Colonic mucosa (tissue), 4 donors: ENCODE data around the gene VPS37C. TPM values are rescaled to one million over a fixed set of nuclear protein-coding genes. Genes with fewer than 3 reads are reported as not detected.

Experiments used
- DNase-seq: peaks from one replicate; pipeline ENCODE4 v3.0.0-alpha.2; 2020
- H3K27ac ChIP-seq: fragments of 200-600 bp; one replicate; pipeline ENCODE4 v1.8.0; 2021
- H3K27me3 ChIP-seq: fragments of 200-600 bp; one replicate; pipeline ENCODE4 v1.8.0; 2021
- H3K36me3 ChIP-seq: fragments of 200-600 bp; one replicate; pipeline ENCODE4 v1.8.0; 2021
- H3K4me1 ChIP-seq: fragments of 200-600 bp; one replicate; pipeline ENCODE4 v1.8.0; 2021; ENCODE audit warnings: mild to moderate bottlenecking
- H3K4me3 ChIP-seq: fragments of 200-600 bp; one replicate; pipeline ENCODE4 v1.8.0; 2021
- H3K9ac ChIP-seq, 2 donors: one replicate each; pipeline ENCODE4 v1.7.0; 2013; ENCODE audit warnings: control low read depth in 2 of 2, low read depth in 2 of 2, low read length in 2 of 2
- H3K9me3 ChIP-seq: fragments of 200-600 bp; one replicate; pipeline ENCODE4 v1.8.0; 2021
- intact Hi-C: fragments of 100-400 bp; cut with DNase I; formaldehyde crosslinking; loops from one replicate; pipeline ENCODE4 v1.14.1; 2022
- total RNA-seq, 2 donors: library from RNA; stranded (reverse); fragmentation: NEBNext Ultra II Directional in 1 of 2; extraction: Animal tissue kit (Norgen Biotek cat#: 25700) in 1 of 2; gene quantifications; one replicate each; pipeline ENCODE4 v1.2.1, GENCODE V29; 2021
- TF ChIP-seq, protein P1 (sequence below): fragments of 200-600 bp; IDR thresholded peaks from one replicate; pipeline ENCODE4 v1.8.0; 2022; ENCODE audit warnings: antibody characterized with exemption, mild to moderate bottlenecking
- donor health status: healthy.
- donor health status: DM: no; HTN: no; CAD: no.
- donor health status: DM: no; HTN: no; CAD: no.

Gene VPS37C
- total RNA-seq, 2 donors from 2014 or later, result 26.8 to 35.4 TPM

DNA sequence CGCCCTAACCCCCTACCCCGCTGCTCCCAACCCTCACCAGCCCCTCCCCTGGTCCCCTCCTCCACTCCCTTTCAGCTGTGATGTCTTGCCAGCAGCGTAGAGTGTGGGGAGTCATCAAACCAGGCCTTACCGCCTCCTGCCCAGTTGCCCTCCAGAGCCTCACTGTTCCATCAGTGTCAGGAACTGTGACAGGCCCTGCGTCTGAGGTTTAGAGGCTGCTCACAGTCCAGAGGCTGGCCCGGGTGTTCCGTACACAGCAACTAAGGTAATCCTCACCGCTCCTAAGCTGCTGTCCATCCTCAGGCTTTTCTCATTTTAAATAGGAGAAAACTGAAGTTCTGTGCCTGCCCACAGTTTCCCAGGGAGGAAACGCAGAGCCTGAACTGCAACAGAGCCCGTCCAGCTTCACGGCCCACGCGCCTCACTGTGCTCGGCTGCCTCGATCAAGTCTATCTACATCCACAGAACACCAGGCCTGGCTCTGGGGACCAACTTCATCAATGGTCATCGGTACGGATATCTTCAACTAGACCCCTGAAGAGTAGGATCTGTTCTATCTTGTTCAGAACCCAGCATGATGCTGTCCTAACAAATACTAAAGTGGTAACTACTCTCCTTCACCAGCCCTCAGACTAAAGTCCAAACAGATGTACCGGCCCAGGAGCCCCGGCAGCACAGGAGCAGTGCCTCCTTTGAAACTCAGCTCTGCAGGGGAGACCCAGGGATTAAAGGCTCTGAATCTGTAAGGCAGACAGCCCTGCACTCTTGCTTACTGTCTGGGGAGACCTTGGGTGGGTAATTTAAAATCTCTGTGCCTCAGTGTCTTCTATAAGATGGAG, 10.3 kb downstream of the VPS37C start:
- H3K9ac ChIP-seq, result peak overlapping the region in 1 of 2 donors; percentile 57
- H3K4me1 ChIP-seq, result peaks cover 33% of the 10 kb centered on the region
- H3K9me3 ChIP-seq, result no peaks in the 10 kb centered on the region
- H3K36me3 ChIP-seq, result no peaks in the 10 kb centered on the region
- no peaks in the 10 kb centered on the region for H3K27me3 ChIP-seq
- no peak for DNase-seq
- no peak overlapping the region for H3K27ac ChIP-seq
- intact Hi-C loops, result no loop called here
- TF ChIP-seq, protein P1, sequence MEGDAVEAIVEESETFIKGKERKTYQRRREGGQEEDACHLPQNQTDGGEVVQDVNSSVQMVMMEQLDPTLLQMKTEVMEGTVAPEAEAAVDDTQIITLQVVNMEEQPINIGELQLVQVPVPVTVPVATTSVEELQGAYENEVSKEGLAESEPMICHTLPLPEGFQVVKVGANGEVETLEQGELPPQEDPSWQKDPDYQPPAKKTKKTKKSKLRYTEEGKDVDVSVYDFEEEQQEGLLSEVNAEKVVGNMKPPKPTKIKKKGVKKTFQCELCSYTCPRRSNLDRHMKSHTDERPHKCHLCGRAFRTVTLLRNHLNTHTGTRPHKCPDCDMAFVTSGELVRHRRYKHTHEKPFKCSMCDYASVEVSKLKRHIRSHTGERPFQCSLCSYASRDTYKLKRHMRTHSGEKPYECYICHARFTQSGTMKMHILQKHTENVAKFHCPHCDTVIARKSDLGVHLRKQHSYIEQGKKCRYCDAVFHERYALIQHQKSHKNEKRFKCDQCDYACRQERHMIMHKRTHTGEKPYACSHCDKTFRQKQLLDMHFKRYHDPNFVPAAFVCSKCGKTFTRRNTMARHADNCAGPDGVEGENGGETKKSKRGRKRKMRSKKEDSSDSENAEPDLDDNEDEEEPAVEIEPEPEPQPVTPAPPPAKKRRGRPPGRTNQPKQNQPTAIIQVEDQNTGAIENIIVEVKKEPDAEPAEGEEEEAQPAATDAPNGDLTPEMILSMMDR, result no peak
- H3K4me3 ChIP-seq, result no peak overlapping the region

DNA sequence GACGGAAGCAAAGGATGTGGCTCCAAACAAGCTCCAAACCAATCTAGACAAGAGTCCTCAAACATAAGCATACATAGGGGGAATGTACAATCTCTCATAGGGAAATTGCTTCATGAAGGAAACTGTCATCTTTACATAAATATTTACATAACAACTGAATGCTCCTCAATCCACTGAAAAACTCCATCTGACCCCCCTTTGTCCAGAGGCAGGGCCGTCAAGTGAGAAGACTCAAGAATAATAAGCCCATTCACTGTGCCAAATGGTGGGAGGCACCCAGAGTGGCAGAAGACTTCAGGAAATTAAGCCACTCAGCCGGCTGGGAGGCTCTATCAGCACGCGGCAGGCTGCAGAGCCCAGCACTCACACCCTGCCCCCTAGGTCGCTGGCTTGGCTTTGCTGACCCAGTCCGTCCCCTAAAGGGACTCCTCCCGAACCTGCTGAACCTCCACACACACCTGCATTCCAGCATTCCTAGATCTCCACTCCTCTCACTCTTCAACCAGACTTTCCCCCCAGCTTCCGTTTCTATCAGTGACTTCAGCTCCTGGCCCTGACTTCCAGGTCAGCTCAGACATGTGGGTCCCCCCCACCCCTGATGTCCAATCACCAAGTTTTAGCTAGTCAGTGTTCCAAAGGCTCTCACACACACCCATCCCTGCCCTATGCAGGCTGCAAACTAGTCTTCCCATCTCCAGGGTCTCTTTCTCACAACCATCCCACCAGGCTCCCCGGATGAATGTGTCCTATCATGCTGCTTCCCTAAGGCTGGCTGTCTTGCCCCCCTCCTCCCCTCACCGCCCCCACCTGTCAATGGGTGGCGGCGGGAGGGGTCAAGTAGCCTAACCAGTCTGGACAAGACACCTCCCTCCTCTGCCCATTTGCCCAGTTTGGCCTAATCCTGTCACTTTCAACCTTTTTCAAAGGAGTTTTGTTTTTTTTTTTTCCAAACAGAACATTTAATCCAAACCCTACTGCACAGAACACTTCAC, 11.3 kb downstream of the VPS37C start:
- no peaks in the 10 kb centered on the region for H3K27me3 ChIP-seq
- H3K27ac ChIP-seq, result no peak overlapping the region
- intact Hi-C loops, result no loop called here
- H3K9me3 ChIP-seq, result no peaks in the 10 kb centered on the region
- H3K4me3 ChIP-seq, result no peak overlapping the region
- no peak for DNase-seq
- peak overlapping the region in 1 of 2 donors; percentile 30 for H3K9ac ChIP-seq
- TF ChIP-seq, protein P1, result no peak
- H3K36me3 ChIP-seq, result no peaks in the 10 kb centered on the region
- H3K4me1 ChIP-seq, result peaks cover 33% of the 10 kb centered on the region

DNA sequence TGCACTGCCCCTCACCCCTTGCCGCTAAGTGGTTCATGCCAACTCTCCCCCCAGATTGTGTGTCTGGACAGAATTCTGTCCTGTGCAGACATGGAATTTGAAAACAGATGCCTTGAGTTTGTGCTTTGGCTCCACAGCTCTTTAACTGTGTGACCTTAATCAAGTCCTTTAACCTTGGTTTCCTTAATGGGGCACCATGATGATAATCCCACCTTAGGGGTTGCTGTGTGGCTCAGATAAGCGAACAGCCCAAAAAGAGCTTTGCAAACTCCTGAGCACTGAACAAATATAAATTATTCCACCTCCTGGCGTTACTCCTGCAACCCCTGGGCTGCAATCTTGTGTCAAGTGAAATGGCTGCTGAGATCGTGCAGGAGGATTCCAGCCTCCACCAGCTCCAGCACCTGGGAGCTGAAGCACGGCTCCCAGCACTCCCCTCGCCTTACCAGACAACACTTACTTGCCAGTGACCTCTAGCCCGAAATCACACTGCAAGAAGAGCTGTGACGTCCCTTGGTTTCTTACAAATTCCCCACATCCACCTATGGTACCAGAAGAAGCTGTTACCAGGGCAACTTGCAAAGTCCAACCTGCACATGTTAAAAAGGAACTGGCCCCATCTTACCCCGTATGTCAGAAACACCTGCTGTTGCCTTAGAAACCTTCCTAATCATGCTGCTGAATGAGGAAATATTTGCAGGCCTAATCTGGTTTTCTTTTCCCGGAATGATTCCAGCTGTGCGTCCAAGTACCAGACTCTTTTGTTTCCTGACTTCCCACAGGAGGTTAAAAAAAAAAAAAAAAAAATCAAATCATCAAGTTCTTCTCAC, 13.2 kb downstream of the VPS37C start:
- TF ChIP-seq, protein P1, result no peak
- H3K27me3 ChIP-seq, result no peaks in the 10 kb centered on the region
- peaks cover 25% of the 10 kb centered on the region for H3K4me1 ChIP-seq
- H3K36me3 ChIP-seq, result no peaks in the 10 kb centered on the region
- intact Hi-C loops, result no loop called here
- no peak overlapping the region for H3K9ac ChIP-seq
- H3K9me3 ChIP-seq, result no peaks in the 10 kb centered on the region
- no peak overlapping the region for H3K4me3 ChIP-seq
- no peak overlapping the region for H3K27ac ChIP-seq
- DNase-seq, result no peak

DNA sequence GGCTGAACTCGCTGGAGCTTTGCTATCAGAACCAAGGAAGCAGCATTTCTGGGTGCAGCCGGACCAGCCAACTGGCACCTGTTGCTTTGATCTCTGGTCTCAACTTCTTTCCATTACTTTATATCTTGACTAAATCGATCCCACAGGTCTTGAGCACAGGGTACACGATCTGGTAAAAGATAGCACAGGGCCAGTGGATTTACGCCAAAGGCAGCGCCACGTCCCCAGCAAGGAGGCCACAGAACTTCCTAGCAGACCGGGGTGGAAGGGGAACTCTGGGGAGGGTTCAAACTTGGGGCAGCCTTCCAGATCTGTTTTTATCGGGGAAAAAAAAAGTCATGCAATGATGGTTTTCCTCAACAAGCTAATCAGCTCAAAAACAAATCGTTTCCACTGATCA, 14.0 kb downstream of the VPS37C start:
- Histone ChIP-seq H3K27ac (no peak overlapping the region), H3K4me1 (peaks cover 22% of the 10 kb centered on the region), H3K36me3 (no peaks in the 10 kb centered on the region), H3K9ac (no peak overlapping the region), H3K9me3 (no peaks in the 10 kb centered on the region), H3K27me3 (no peaks in the 10 kb centered on the region), H3K4me3 (no peak overlapping the region)
- no peak for DNase-seq
- intact Hi-C loops, result no loop called here
- TF ChIP-seq, protein P1, result no peak

DNA sequence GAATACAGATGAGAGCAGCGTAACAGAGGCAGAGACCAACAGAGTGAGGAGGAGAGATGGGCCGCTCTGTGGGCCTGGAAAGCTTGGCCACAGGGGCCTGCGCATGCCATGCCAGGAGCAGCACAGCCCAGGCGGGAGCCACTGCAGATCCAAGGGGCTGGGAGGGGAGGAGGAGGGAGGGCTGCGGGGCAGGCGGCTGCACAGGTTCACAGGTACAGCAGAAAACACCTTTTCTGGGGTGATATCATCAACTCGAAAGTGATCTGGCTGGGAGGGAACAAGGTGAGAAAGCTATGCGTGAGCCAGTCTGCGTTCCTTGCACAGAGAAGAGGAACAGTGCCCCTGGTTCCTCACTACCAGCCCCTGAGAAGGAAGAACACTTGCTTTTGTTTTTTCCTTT, 14.8 kb downstream of the VPS37C start:
- Histone ChIP-seq H3K27me3 (no peaks in the 10 kb centered on the region), H3K4me1 (peaks cover 25% of the 10 kb centered on the region), H3K36me3 (no peaks in the 10 kb centered on the region), H3K9me3 (no peaks in the 10 kb centered on the region), H3K4me3 (no peak overlapping the region), H3K27ac (no peak overlapping the region), H3K9ac (no peak overlapping the region)
- TF ChIP-seq, protein P1, result no peak
- no peak for DNase-seq
- intact Hi-C loops, result no loop called here
